HEK293 (cell line): Measurements from ENCODE around the gene HINT2.

ENCODE experiments used
- CTCF ChIA-PET: fragments of 350-600 bp; formaldehyde crosslinking; extraction: SDS; loops from one replicate; lab custom pipeline; 2021; ENCODE audit warnings: antibody characterized with exemption; lab: Yijun Ruan, JAX
- POLR2A ChIA-PET: fragments of 300-600 bp; formaldehyde crosslinking; extraction: SDS; loops from one replicate; lab custom pipeline; 2020; ENCODE audit warnings: antibody characterized with exemption, inconsistent platforms; lab: Yijun Ruan, JAX
- H3K27ac ChIP-seq: fragments of 200-500 bp; sonication (Bioruptor generic); 2 replicates; pipeline ENCODE4 v1.5.1; 2014; ENCODE audit warnings: low read depth, low read length, control low read depth, inconsistent platforms; ENCODE audit errors: extremely low read depth
- H3K36me3 ChIP-seq, 2 experiments: fragments of 200-500 bp in 1 of 2; sonication (Bioruptor generic) in 1 of 2; 1 replicate in 1 of 2; 2 replicates in 1 of 2; pipeline ENCODE4 v1.5.1; 2014 to 2017; ENCODE audit warnings: inconsistent platforms in 2 of 2, low read length in 2 of 2; ENCODE audit not compliant: control insufficient read depth in 2 of 2, insufficient read depth in 1 of 2
- H3K4me1 ChIP-seq: fragments of 200-500 bp; sonication (Bioruptor generic); 2 replicates; pipeline ENCODE4 v1.5.1; 2014; ENCODE audit warnings: mild to moderate bottlenecking, low read length, inconsistent platforms; ENCODE audit not compliant: control insufficient read depth, insufficient read depth
- H3K4me3 ChIP-seq: 2 replicates; pipeline ENCODE4 v1.5.1; 2011; ENCODE audit warnings: low read depth, mild to moderate bottlenecking, control low read depth, low read length, moderate library complexity
- H3K9me3 ChIP-seq: fragments of 200-500 bp; sonication (Bioruptor generic); 2 replicates; pipeline ENCODE4 v1.5.1; 2014; ENCODE audit warnings: low read depth, low read length, inconsistent platforms; ENCODE audit not compliant: control insufficient read depth, insufficient read depth
- GLIS1 ChIP-seq: fragments of 450-650 bp; formaldehyde crosslinking; IDR thresholded peaks from 2 replicates; pipeline ENCODE4 v1.5.1; 2016; ENCODE audit warnings: missing biosample characterization, missing genetic modification characterization
- GLIS2 ChIP-seq: fragments of 450-650 bp; formaldehyde crosslinking; IDR thresholded peaks from 2 replicates; pipeline ENCODE4 v1.5.1; 2016; ENCODE audit warnings: missing biosample characterization, missing genetic modification characterization
- MEIS1 ChIP-seq: sonication (generic); formaldehyde crosslinking; IDR thresholded peaks from 2 replicates; pipeline ENCODE4 v1.8.1; 2022; ENCODE audit warnings: missing genetic modification reagents, mild to moderate bottlenecking, borderline replicate concordance
- MZF1 ChIP-seq: fragments of 450-650 bp; formaldehyde crosslinking; IDR thresholded peaks from 2 replicates; pipeline ENCODE4 v1.5.1; 2017; ENCODE audit warnings: missing biosample characterization, missing genetic modification characterization, borderline replicate concordance
- ZBTB44 ChIP-seq: fragments of 450-650 bp; IDR thresholded peaks from 2 replicates; pipeline ENCODE4 v1.5.1; 2018; ENCODE audit warnings: missing biosample characterization, mild to moderate bottlenecking, missing genetic modification characterization
- ZFHX2 ChIP-seq: fragments of 450-650 bp; formaldehyde crosslinking; conservative IDR thresholded peaks from 2 replicates; pipeline ENCODE4 v1.5.1; 2016; ENCODE audit warnings: missing biosample characterization, missing genetic modification characterization
- ZFP69B ChIP-seq: fragments of 450-650 bp; formaldehyde crosslinking; IDR thresholded peaks from 2 replicates; pipeline ENCODE4 v1.5.1; 2016; ENCODE audit warnings: missing biosample characterization, missing genetic modification characterization
- ZNF223 ChIP-seq: fragments of 450-650 bp; formaldehyde crosslinking; IDR thresholded peaks from 2 replicates; pipeline ENCODE4 v1.5.1; 2016; ENCODE audit warnings: missing biosample characterization, missing genetic modification characterization
- ZNF394 ChIP-seq: fragments of 450-650 bp; formaldehyde crosslinking; IDR thresholded peaks from 2 replicates; pipeline ENCODE4 v1.5.1; 2016; ENCODE audit warnings: missing biosample characterization, missing genetic modification characterization, mild to moderate bottlenecking, moderate library complexity, borderline replicate concordance
- ZNF549 ChIP-seq: fragments of 450-650 bp; IDR thresholded peaks from 2 replicates; pipeline ENCODE4 v1.5.1; 2018; ENCODE audit warnings: missing biosample characterization, missing genetic modification characterization, mild to moderate bottlenecking, inconsistent platforms, moderate library complexity
- ZNF837 ChIP-seq: fragments of 450-650 bp; formaldehyde crosslinking; IDR thresholded peaks from 2 replicates; pipeline ENCODE4 v1.5.1; 2016; ENCODE audit warnings: missing biosample characterization, missing genetic modification characterization
- TF ChIP-seq, protein P1 (sequence below): fragments of 450-650 bp; formaldehyde crosslinking; IDR thresholded peaks from 2 replicates; pipeline ENCODE4 v1.5.1; 2016; ENCODE audit warnings: missing biosample characterization, missing genetic modification characterization, borderline replicate concordance
- TF ChIP-seq, protein P2 (sequence below): fragments of 450-650 bp; formaldehyde crosslinking; IDR thresholded peaks from 2 replicates; pipeline ENCODE4 v1.5.1; 2017; ENCODE audit warnings: missing biosample characterization, missing genetic modification characterization
- TF ChIP-seq, protein P3 (sequence below): fragments of 450-650 bp; formaldehyde crosslinking; IDR thresholded peaks from 2 replicates; pipeline ENCODE4 v1.5.1; 2016; ENCODE audit warnings: missing biosample characterization, missing genetic modification characterization
- TF ChIP-seq, protein P4 (sequence below): fragments of 450-650 bp; formaldehyde crosslinking; IDR thresholded peaks from 2 replicates; pipeline ENCODE4 v1.5.1; 2017; ENCODE audit warnings: missing biosample characterization, missing genetic modification characterization
- TF ChIP-seq, protein P5 (sequence below): fragments of 450-650 bp; formaldehyde crosslinking; IDR thresholded peaks from 2 replicates; pipeline ENCODE4 v1.5.0; 2017; ENCODE audit warnings: missing biosample characterization, missing genetic modification characterization, borderline replicate concordance

The HINT2 gene

DNA sequence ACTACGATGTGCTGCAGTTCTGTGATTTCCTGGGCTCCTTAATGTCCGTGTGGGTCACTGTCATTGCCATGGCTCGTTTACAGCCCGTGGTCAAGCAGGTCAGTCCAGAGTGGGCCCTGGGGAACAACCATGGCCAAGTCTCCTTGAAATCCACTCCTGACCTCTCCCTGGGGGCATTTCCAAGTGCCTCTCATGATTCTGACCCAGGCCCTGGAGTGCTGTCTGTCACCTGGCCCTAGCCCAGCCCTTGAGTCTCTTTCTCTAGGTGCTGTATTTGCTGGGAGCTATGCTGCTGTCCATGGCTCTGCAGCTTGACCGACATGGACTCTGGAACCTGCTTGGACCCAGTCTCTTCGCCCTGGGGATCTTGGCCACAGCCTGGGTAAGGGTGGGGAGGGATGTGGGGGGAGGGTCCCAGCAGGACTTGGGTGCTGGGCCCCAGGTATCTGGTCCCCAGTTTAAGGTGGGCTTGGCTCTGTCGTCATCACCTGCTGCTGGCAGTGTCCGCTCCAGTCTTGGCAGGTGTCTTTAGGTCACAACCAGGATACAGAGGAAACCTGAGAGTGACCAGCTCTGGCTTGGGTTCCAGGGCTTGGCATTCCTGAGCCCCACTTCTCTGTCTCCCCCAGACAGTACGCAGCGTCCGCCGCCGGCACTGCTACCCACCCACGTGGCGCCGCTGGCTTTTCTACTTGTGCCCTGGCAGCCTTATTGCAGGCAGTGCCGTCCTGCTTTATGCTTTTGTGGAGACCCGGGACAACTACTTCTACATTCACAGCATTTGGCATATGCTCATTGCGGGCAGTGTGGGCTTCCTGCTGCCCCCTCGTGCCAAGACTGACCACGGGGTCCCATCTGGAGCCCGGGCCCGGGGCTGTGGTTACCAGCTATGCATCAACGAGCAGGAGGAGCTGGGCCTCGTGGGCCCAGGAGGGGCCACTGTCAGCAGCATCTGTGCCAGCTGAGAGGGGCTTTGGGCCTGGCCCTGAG, 38.3 kb upstream of the HINT2 start (continued):
- TF ChIP-seq, protein P1, sequence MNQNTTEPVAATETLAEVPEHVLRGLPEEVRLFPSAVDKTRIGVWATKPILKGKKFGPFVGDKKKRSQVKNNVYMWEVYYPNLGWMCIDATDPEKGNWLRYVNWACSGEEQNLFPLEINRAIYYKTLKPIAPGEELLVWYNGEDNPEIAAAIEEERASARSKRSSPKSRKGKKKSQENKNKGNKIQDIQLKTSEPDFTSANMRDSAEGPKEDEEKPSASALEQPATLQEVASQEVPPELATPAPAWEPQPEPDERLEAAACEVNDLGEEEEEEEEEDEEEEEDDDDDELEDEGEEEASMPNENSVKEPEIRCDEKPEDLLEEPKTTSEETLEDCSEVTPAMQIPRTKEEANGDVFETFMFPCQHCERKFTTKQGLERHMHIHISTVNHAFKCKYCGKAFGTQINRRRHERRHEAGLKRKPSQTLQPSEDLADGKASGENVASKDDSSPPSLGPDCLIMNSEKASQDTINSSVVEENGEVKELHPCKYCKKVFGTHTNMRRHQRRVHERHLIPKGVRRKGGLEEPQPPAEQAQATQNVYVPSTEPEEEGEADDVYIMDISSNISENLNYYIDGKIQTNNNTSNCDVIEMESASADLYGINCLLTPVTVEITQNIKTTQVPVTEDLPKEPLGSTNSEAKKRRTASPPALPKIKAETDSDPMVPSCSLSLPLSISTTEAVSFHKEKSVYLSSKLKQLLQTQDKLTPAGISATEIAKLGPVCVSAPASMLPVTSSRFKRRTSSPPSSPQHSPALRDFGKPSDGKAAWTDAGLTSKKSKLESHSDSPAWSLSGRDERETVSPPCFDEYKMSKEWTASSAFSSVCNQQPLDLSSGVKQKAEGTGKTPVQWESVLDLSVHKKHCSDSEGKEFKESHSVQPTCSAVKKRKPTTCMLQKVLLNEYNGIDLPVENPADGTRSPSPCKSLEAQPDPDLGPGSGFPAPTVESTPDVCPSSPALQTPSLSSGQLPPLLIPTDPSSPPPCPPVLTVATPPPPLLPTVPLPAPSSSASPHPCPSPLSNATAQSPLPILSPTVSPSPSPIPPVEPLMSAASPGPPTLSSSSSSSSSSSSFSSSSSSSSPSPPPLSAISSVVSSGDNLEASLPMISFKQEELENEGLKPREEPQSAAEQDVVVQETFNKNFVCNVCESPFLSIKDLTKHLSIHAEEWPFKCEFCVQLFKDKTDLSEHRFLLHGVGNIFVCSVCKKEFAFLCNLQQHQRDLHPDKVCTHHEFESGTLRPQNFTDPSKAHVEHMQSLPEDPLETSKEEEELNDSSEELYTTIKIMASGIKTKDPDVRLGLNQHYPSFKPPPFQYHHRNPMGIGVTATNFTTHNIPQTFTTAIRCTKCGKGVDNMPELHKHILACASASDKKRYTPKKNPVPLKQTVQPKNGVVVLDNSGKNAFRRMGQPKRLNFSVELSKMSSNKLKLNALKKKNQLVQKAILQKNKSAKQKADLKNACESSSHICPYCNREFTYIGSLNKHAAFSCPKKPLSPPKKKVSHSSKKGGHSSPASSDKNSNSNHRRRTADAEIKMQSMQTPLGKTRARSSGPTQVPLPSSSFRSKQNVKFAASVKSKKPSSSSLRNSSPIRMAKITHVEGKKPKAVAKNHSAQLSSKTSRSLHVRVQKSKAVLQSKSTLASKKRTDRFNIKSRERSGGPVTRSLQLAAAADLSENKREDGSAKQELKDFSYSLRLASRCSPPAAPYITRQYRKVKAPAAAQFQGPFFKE (tag by site-specific recombination), result no peak
- TF ChIP-seq, protein P2, sequence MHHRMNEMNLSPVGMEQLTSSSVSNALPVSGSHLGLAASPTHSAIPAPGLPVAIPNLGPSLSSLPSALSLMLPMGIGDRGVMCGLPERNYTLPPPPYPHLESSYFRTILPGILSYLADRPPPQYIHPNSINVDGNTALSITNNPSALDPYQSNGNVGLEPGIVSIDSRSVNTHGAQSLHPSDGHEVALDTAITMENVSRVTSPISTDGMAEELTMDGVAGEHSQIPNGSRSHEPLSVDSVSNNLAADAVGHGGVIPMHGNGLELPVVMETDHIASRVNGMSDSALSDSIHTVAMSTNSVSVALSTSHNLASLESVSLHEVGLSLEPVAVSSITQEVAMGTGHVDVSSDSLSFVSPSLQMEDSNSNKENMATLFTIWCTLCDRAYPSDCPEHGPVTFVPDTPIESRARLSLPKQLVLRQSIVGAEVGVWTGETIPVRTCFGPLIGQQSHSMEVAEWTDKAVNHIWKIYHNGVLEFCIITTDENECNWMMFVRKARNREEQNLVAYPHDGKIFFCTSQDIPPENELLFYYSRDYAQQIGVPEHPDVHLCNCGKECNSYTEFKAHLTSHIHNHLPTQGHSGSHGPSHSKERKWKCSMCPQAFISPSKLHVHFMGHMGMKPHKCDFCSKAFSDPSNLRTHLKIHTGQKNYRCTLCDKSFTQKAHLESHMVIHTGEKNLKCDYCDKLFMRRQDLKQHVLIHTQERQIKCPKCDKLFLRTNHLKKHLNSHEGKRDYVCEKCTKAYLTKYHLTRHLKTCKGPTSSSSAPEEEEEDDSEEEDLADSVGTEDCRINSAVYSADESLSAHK (tag by site-specific recombination), result no peak
- TF ChIP-seq, protein P3, sequence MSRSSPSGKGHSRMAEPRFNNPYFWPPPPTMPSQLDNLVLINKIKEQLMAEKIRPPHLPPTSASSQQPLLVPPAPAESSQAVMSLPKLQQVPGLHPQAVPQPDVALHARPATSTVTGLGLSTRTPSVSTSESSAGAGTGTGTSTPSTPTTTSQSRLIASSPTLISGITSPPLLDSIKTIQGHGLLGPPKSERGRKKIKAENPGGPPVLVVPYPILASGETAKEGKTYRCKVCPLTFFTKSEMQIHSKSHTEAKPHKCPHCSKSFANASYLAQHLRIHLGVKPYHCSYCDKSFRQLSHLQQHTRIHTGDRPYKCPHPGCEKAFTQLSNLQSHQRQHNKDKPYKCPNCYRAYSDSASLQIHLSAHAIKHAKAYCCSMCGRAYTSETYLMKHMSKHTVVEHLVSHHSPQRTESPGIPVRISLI (tag by site-specific recombination), result no peak

- ChIA-PET CTCF (interaction anchor here (1.3 kb wide), 1 partner anchor 17 kb away, joined by 4 read pairs; no protein-coding TSS in a partner anchor), POLR2A (no interaction called here)
- Histone ChIP-seq H3K36me3 (peaks cover 0 to 16% of the 10 kb centered on the region in 2 experiments; a peak in 1 of 3 replicates), H3K4me3 (no peak overlapping the region), H3K4me1 (no peaks in the 10 kb centered on the region), H3K9me3 (no peaks in the 10 kb centered on the region), H3K27ac (no peak overlapping the region)
- TF ChIP-seq, protein P4, sequence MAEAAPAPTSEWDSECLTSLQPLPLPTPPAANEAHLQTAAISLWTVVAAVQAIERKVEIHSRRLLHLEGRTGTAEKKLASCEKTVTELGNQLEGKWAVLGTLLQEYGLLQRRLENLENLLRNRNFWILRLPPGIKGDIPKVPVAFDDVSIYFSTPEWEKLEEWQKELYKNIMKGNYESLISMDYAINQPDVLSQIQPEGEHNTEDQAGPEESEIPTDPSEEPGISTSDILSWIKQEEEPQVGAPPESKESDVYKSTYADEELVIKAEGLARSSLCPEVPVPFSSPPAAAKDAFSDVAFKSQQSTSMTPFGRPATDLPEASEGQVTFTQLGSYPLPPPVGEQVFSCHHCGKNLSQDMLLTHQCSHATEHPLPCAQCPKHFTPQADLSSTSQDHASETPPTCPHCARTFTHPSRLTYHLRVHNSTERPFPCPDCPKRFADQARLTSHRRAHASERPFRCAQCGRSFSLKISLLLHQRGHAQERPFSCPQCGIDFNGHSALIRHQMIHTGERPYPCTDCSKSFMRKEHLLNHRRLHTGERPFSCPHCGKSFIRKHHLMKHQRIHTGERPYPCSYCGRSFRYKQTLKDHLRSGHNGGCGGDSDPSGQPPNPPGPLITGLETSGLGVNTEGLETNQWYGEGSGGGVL (tag by site-specific recombination), result no peak
- TF ChIP-seq ZBTB44 (tag by site-specific recombination), result no peak
- TF ChIP-seq GLIS1 (tag by site-specific recombination), result no peak
- TF ChIP-seq ZNF394 (tag by site-specific recombination), result no peak
- no peak for TF ChIP-seq ZNF223
- no peak for TF ChIP-seq ZNF549 (tag by site-specific recombination)
- no peak for TF ChIP-seq MZF1 (tag by site-specific recombination)
- TF ChIP-seq, protein P5, sequence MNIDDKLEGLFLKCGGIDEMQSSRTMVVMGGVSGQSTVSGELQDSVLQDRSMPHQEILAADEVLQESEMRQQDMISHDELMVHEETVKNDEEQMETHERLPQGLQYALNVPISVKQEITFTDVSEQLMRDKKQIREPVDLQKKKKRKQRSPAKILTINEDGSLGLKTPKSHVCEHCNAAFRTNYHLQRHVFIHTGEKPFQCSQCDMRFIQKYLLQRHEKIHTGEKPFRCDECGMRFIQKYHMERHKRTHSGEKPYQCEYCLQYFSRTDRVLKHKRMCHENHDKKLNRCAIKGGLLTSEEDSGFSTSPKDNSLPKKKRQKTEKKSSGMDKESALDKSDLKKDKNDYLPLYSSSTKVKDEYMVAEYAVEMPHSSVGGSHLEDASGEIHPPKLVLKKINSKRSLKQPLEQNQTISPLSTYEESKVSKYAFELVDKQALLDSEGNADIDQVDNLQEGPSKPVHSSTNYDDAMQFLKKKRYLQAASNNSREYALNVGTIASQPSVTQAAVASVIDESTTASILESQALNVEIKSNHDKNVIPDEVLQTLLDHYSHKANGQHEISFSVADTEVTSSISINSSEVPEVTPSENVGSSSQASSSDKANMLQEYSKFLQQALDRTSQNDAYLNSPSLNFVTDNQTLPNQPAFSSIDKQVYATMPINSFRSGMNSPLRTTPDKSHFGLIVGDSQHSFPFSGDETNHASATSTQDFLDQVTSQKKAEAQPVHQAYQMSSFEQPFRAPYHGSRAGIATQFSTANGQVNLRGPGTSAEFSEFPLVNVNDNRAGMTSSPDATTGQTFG (tag by site-specific recombination), result no peak
- TF ChIP-seq ZFHX2 (tag by site-specific recombination), result no peak
- TF ChIP-seq ZFP69B (tag by site-specific recombination), result no peak
- TF ChIP-seq MEIS1, result no peak
- no peak for TF ChIP-seq ZNF837 (tag by site-specific recombination)
- TF ChIP-seq GLIS2, result no peak
Measured at GRCh38 chr9:35852267-35852815, 37.5 kb upstream of the HINT2 start.
